DOHH2 (cell line): ENCODE results near the gene ANKHD1.

Experiments
- H3F3A ChIP-seq: fragments of 200-600 bp; sonication (generic), shearing (Covaris generic); 2 replicates; pipeline ENCODE4 v1.6.0; 2016; ENCODE audit warnings: antibody characterized with exemption, mild to moderate bottlenecking; ENCODE audit not compliant: control insufficient read depth, insufficient read depth
- H3K27ac ChIP-seq: fragments of 200-600 bp; sonication (generic); 2 replicates; pipeline ENCODE4 v1.5.1; 2014; ENCODE audit warnings: low read depth, mild to moderate bottlenecking, low read length, moderate library complexity
- H3K27me3 ChIP-seq: fragments of 200-600 bp; sonication (generic); 2 replicates; pipeline ENCODE4 v1.6.1; 2014; ENCODE audit warnings: mild to moderate bottlenecking, low read length, mixed read lengths; ENCODE audit not compliant: control insufficient read depth
- H3K36me3 ChIP-seq: fragments of 200-600 bp; sonication (generic); 2 replicates; pipeline ENCODE4 v1.6.1; 2014; ENCODE audit warnings: mild to moderate bottlenecking, low read length, moderate library complexity, mixed read lengths; ENCODE audit not compliant: control insufficient read depth
- H3K4me1 ChIP-seq: fragments of 200-600 bp; sonication (generic); 2 replicates; pipeline ENCODE4 v1.6.1; 2014; ENCODE audit warnings: mild to moderate bottlenecking, low read length, mixed read lengths; ENCODE audit not compliant: control insufficient read depth
- H3K4me2 ChIP-seq: fragments of 200-600 bp; sonication (generic); 2 replicates; pipeline ENCODE4 v1.6.0; 2014; ENCODE audit warnings: mild to moderate bottlenecking, low read length, moderate library complexity
- H3K4me3 ChIP-seq: fragments of 200-600 bp; sonication (generic); 2 replicates; pipeline ENCODE4 v1.5.1; 2014; ENCODE audit warnings: mild to moderate bottlenecking, low read length, mixed read lengths
- H3K79me2 ChIP-seq: fragments of 200-600 bp; sonication (generic); 2 replicates; pipeline ENCODE4 v1.6.1; 2014; ENCODE audit warnings: mild to moderate bottlenecking, low read length, mixed read lengths; ENCODE audit not compliant: control insufficient read depth
- H3K9me2 ChIP-seq: fragments of 200-600 bp; sonication (generic); replicated peaks from 2 replicates; pipeline ENCODE4 v1.6.1; 2014; ENCODE audit warnings: mild to moderate bottlenecking, low read length, mixed read lengths; ENCODE audit not compliant: control insufficient read depth
- H3K9me3 ChIP-seq: fragments of 200-600 bp; sonication (generic); 2 replicates; pipeline ENCODE4 v1.6.1; 2014; ENCODE audit warnings: antibody characterized with exemption, low read length, mixed read lengths; ENCODE audit not compliant: control insufficient read depth, insufficient read depth
- H4K20me1 ChIP-seq: fragments of 200-600 bp; sonication (generic); 2 replicates; pipeline ENCODE4 v1.6.0; 2014; ENCODE audit warnings: low read depth, mild to moderate bottlenecking, antibody characterized with exemption, low read length, moderate library complexity; ENCODE audit not compliant: control insufficient read depth, insufficient read depth
- CTCF ChIP-seq: fragments of 200-600 bp; sonication (generic); IDR thresholded peaks from one replicate; pipeline ENCODE4 v1.5.1; 2014; ENCODE audit warnings: antibody characterized with exemption, mild to moderate bottlenecking, low read depth, low read length; ENCODE audit not compliant: poor library complexity, severe bottlenecking
- EZH2phosphoT487 ChIP-seq: fragments of 200-600 bp; sonication (generic); IDR thresholded peaks from 2 replicates; pipeline ENCODE4 v1.6.1; 2017; ENCODE audit warnings: borderline replicate concordance, mild to moderate bottlenecking, antibody characterized with exemption, low read length, moderate library complexity, mixed read lengths

Gene ANKHD1

GRCh38 chr5:140372971-140373487 lies 28.6 kb upstream of the ANKHD1 start:
- no peak overlapping the region for H3K27ac ChIP-seq
- H3K9me2 ChIP-seq: no peaks in the 10 kb centered on the region
- no peaks in the 10 kb centered on the region for H3K79me2 ChIP-seq
- no peaks in the 10 kb centered on the region for H3F3A ChIP-seq
- H3K4me2 ChIP-seq: no peak overlapping the region
- H3K4me3 ChIP-seq: no peak overlapping the region
- no peak for TF ChIP-seq EZH2phosphoT487
- peak; percentile 88 for TF ChIP-seq CTCF
- no peaks in the 10 kb centered on the region for H3K27me3 ChIP-seq
- no peaks in the 10 kb centered on the region for H3K4me1 ChIP-seq
- H3K9me3 ChIP-seq: no peaks in the 10 kb centered on the region
- H4K20me1 ChIP-seq: no peaks in the 10 kb centered on the region
- H3K36me3 ChIP-seq: no peaks in the 10 kb centered on the region

- no peak overlapping the region for H3K4me2 ChIP-seq
- no peaks in the 10 kb centered on the region for H3K27me3 ChIP-seq
- H3F3A ChIP-seq: no peaks in the 10 kb centered on the region
- no peaks in the 10 kb centered on the region for H3K79me2 ChIP-seq
- no peaks in the 10 kb centered on the region for H3K9me3 ChIP-seq
- H3K27ac ChIP-seq: no peak overlapping the region
- no peaks in the 10 kb centered on the region for H3K36me3 ChIP-seq
- no peaks in the 10 kb centered on the region for H3K9me2 ChIP-seq
- no peak overlapping the region for H3K4me3 ChIP-seq
- no peaks in the 10 kb centered on the region for H3K4me1 ChIP-seq
- TF ChIP-seq CTCF (no peak), EZH2phosphoT487 (no peak)
- no peaks in the 10 kb centered on the region for H4K20me1 ChIP-seq
These were observed 20.3 kb upstream of the ANKHD1 start for GRCh38 chr5:140381351-140381750.

GRCh38 chr5:140381972-140382371 lies 19.7 kb upstream of the ANKHD1 start:
- Histone ChIP-seq H3K27me3 (no peaks in the 10 kb centered on the region), H4K20me1 (no peaks in the 10 kb centered on the region), H3K27ac (no peak overlapping the region), H3F3A (no peaks in the 10 kb centered on the region), H3K4me1 (no peaks in the 10 kb centered on the region), H3K36me3 (no peaks in the 10 kb centered on the region), H3K9me2 (no peaks in the 10 kb centered on the region), H3K79me2 (no peaks in the 10 kb centered on the region), H3K4me2 (no peak overlapping the region), H3K4me3 (no peak overlapping the region), H3K9me3 (no peaks in the 10 kb centered on the region)
- TF ChIP-seq CTCF (no peak), EZH2phosphoT487 (no peak)

- no peaks in the 10 kb centered on the region for H3K27me3 ChIP-seq
- no peak overlapping the region for H3K4me2 ChIP-seq
- no peaks in the 10 kb centered on the region for H4K20me1 ChIP-seq
- no peaks in the 10 kb centered on the region for H3K9me2 ChIP-seq
- no peak for TF ChIP-seq EZH2phosphoT487
- no peak for TF ChIP-seq CTCF
- no peaks in the 10 kb centered on the region for H3K4me1 ChIP-seq
- no peaks in the 10 kb centered on the region for H3K9me3 ChIP-seq
- no peak overlapping the region for H3K27ac ChIP-seq
- H3K79me2 ChIP-seq: no peaks in the 10 kb centered on the region
- H3F3A ChIP-seq: no peaks in the 10 kb centered on the region
- no peaks in the 10 kb centered on the region for H3K36me3 ChIP-seq
- H3K4me3 ChIP-seq: no peak overlapping the region
These were observed 18.8 kb upstream of the ANKHD1 start for GRCh38 chr5:140382866-140383265.
